Activated CD4-positive, CD25-positive, alpha-beta regulatory T cell treated with anti-CD3 and anti-CD28 coated beads, Interleukin-2, amount 50 U/mL, for 72 hours (primary cell): Measurements from ENCODE around the gene SFRP2.

ENCODE experiments used
- DNase-seq: peaks from one replicate; pipeline ENCODE4 v3.0.0; 2021

The SFRP2 gene

GRCh38 chr4:153794006-153794405 is 5.1 kb upstream of the SFRP2 start:
- DNase-seq, result no peak

- DNase-seq, result no peak
These were observed 3.9 kb upstream of the SFRP2 start for GRCh38 chr4:153792618-153793247.

DNA sequence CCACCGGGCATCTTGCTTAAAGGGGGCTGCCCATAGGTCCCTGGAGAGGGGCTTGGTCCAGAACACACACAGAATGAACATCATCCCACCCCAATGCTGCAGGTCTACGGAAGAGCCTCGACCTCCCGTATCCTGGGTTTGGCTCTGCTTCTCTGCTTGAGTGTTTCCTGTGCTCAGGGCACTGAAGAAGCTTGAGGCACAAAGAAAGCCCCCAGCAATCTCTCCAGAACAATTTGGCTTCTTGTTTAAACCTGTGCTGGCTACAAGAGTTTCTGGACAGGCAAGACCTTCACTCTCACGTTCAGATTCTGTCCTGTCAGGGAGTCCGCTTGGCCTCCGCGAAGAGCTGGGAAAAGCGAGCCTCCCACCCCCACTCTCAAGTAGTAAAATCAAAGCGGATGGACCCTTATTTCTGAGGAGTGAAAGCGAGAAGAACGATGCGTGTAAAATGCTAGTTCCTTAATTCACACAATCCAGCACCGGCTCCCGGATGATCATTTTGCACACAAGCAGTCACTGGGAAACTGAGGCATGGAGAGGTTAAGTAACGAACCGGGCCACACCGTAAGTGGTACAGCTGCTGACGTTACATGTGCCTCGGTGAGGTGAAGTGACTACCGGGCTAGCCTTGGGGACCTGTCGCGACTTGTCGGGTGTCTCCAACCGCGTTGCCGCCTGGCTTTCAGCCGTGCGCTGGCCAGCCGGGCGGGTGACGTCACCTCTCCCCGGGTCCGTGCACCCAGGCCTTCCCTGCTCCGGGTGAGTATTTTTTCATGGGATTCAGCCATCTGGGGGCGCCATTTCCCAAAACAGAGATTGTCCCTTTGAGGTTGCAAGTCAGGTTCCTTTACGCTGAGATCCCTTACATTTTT is 3.1 kb upstream of the SFRP2 start:
- no peak for DNase-seq

- peak; percentile 45 for DNase-seq
These were observed 2.2 kb upstream of the SFRP2 start for GRCh38 chr4:153790962-153791551.

DNA sequence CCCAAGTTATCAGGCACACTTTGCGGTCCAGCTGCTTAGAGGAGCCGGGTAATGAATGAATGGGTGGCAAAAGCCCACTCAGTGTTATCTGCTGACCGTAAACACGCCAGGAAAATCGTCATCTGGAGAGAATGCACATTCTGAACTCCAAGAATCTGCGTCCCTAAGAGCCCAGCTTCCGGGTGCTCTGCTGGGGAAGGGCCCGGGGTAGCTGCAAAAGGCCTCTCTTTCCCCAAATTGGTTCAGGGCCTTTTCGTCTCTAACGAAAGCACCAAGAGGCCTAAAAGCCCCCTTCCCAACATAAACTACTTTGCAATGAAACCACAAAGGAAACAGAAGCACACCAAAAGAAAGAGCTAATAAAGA is 1.6 kb upstream of the SFRP2 start:
- no peak for DNase-seq

GRCh38 chr4:153789741-153790499 is 1.0 kb upstream of the SFRP2 start:
- no peak for DNase-seq

DNA sequence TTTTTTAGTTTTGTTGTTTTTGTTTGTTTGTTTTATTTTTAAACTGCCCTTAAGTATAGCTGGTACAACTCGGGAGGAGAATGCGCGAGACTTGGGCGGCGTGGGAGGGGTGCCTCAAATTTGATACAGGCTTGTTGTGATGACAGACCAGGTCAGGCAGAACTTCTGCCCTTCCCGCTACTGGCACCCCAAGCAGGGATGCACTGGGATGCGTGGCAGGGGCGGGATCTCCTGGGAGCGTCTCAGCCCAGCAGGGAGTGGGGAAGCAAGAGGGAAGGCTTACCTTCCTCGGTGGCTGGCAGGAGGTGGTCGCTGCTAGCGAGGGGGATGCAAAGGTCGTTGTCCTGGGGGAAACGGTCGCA is 851 bp downstream of the SFRP2 start:
- DNase-seq, result no peak

DNA sequence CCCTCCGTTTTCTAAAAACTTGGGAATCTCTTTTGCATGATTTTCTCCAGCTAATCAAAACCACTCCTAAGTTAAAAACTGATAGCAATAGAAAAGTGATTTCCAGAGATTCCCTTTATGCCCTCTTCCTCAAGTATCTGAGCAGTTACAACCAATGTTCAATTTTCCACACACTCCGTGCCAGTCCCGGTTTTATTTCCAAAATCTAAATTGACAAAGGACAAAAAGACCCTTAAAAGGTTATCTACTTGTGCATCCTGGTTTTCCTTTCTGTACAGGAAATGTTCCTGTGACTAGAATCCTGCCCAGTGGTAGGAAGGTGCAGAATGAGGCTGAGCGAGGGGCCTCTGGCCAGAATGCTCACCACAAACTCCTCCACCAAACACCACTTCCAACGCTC is 1.3 kb downstream of the SFRP2 start:
- DNase-seq, result no peak

- no peak for DNase-seq
These were observed 1.8 kb downstream of the SFRP2 start for GRCh38 chr4:153787061-153787560.

DNA sequence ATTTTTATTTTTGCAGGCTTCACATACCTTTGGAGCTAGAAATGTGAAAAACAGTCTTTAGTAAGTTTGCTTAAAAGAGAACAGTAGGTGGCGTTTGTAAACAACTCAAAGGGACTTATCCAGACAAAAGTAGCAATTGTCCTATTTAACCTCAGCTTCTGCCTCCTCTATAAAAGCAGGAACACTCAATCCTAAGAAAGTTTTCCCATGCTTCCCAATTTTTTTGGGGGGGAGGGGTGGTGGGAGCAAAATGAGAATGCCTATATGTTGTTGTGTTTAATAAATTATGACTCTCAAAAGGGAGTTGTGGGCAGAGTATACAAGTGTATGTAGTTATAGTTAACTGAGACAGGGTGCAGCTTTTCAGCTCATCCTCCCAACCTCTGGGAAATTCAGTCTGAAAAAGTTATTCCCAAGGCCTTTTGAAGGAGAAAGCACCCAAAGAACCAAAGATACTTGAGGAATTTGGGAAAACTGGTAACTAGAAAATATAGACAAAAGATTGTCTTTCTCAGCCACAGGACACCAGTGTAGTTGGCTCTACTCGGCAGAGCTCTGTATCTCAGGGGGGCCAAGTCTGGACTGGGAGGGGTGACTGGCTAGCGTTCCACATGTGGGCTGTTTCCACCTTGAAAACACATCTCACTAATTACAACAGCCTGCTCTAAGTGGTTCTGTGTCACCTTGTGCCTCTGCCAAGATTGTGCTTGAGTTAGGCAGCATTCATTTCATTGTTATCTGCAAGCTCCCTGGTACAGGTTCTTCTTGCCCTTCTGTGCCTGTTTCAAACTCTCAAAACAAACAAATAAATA is 2.8 kb downstream of the SFRP2 start:
- DNase-seq, result no peak

DNA sequence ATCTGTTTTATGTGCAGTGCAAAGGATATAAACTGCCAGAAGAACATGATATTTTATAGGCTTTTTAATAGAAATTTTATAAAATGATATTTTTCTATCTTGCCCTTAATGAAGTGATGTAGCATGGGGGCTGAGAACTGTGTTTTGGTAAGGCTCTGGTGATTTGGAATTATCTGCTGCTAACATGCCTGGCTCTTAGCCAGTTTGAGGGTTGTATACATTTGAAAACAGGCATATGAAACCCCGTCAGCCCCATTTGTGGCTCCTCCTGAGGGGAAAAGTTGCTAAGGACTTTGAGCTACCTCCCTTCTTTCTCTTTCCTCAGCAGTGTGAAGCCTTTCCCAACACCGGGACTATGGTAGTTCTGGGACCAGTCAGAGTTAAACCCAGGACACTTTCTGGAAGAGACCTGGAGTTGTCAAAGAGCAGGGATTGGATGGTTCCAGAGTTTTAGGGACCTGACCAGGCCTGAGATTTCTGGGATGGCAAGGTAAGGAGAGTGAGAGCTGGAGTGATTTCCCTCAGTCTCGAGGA is 4.7 kb downstream of the SFRP2 start:
- DNase-seq, result no peak

DNA sequence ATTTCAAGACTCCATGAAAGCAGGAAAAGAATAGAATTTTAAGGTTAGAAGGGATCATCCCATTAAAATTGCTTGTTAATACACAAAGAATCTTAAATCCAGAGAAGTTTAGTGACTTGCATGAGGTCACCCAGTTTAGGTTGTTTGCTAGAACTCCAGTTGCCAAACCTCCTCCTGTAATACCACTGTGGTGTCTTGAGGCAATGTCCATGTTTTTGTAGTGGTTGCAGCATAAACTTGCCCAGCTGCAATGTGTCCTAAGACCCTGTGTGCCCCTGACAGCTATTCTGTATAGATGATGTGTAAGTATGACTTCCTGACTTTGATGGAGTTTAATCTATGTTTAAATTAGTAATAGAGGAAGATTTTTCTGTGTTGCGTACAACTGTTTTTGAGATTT is 6.3 kb downstream of the SFRP2 start:
- DNase-seq, result no peak

DNA sequence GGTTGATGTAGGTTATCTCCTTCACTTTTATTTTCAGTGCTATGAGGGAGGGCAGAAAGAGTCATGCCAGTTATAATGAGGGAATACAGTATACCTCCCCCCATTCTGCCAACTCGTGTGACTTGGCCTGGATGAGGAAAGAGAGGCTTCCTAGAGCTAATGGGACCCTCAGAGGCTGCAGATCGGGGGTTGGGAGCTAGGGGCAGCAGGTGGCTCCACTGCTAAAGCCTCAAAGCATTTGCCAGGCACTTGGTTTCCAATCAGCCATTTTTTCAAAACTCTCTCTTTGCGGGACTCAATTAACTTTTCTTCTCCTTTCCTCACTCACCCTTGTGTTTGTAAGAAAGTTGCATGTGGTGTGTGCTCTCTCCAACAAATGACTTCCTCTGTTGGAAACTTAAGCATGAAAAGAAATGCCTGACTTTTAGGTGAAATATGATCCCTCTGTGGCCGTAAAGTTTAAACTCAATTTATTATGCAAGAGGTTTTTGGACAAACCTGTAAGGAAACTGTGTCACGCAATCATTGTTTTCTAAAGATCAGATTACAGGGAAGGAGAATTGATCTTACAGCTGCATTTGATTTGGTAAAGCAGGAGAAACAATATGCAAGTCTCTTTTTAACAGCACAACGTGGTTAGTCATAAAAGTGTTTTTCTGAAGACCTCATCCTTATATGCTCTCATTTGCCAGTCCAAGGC is 7.0 kb downstream of the SFRP2 start:
- no peak for DNase-seq

DNA sequence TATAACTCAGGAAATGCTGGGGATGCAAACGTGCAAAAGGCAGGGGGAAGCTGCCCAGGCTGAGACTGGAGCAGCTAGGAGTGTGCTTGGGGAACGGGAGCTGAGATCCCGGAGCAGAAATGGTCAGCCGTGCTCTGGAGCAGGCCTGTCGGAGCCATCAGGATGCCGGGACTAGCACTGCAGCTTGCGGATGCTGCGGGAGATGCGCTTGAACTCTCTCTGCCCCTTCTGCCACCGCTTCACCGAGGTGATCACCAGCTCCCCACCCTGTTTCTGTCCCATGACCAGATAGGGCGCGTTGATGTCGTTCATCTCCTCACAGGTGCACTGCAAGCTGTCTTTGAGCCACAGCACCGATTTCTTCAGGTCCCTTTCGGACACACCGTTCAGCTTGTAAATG is 7.6 kb downstream of the SFRP2 start:
- no peak for DNase-seq

DNA sequence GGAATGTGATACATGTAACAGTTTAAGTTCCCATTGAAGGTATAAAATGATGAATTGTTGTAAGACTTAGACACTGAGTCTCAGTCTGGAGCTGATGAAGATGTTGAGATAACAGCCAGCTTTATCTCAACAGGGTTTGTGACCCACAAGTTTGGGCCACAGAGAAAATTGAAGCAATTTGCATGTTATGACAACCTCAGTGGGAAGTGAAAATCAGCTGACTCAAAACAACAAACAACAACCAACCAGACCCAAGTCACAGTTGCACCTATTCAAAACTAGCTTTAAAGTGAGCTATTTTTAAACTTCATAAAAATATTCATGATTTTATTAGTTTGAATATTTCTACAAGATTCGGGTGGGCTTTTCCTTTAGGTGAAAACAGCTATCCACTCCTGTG is 8.0 kb downstream of the SFRP2 start:
- no peak for DNase-seq

- DNase-seq, result no peak
These were observed 8.7 kb downstream of the SFRP2 start for GRCh38 chr4:153780221-153780620.

- DNase-seq, result no peak
These were observed 10.5 kb downstream of the SFRP2 start for GRCh38 chr4:153778383-153778782.

GRCh38 chr4:153777421-153777820 is 11.5 kb downstream of the SFRP2 start:
- no peak for DNase-seq

GRCh38 chr4:153776601-153777000 is 12.3 kb downstream of the SFRP2 start:
- no peak for DNase-seq

- DNase-seq, result no peak
These were observed 15.6 kb downstream of the SFRP2 start for GRCh38 chr4:153773236-153773690.

DNA sequence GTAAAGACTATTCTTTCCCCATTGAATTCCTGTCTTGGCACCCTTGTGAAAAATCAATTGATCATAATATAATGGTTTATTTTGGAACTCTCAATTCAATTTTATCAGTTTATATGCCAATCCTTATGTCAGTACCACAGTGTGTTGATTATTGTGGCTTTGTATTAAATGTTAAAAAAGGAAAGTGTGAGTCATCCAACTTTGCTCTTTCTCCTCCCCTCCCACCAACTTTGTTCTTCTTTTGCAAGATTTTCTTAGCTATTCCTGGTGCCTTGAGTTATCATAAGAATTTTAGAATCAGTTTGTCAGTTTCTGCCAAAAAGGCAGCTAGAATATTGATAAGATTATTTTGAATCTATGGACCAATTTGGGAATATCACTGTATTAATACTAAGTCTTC is 17.8 kb downstream of the SFRP2 start:
- no peak for DNase-seq
